Stomach (tissue), 9 donors: Measurements from ENCODE around the gene TMEM132C. TPM values are rescaled to one million over a fixed set of nuclear protein-coding genes. Genes with fewer than 3 reads are reported as not detected.

Experiments
- DNase-seq, 2 donors: peaks; one replicate each; pipeline versions ENCODE4 v3.0.0 to v3.0.0-alpha.2; 2013 to 2019
- H3K27ac ChIP-seq, 5 donors: fragments of 200-600 bp in 4 of 5; sonication (generic) in 4 of 5; one replicate each; pipeline ENCODE4 v1.5.1; 2013 to 2019; ENCODE audit warnings: mild to moderate bottlenecking in 1 of 5, moderate library complexity in 1 of 5
- H3K27me3 ChIP-seq, 3 donors: fragments of 200-600 bp; sonication (generic); one replicate each; pipeline ENCODE4 v1.5.1; 2017 to 2019; ENCODE audit warnings: mixed run types in 1 of 3
- H3K36me3 ChIP-seq, 4 donors: fragments of 200-600 bp; sonication (generic); 1 replicate in 3 of 4; 2 replicates in 1 of 4; pipeline ENCODE4 v1.5.1; 2016 to 2019
- H3K4me1 ChIP-seq, 4 donors: fragments of 200-600 bp; sonication (generic); one replicate each; pipeline ENCODE4 v1.5.1; 2016 to 2019
- H3K4me3 ChIP-seq, 4 donors: fragments of 200-600 bp; sonication (generic) in 3 of 4; one replicate each; pipeline ENCODE4 v1.5.1; 2016 to 2019; ENCODE audit warnings: mild to moderate bottlenecking in 1 of 4
- H3K9me3 ChIP-seq, 4 donors: fragments of 200-600 bp; sonication (generic); one replicate each; pipeline ENCODE4 v1.5.1; 2016 to 2019
- EP300 ChIP-seq: sonication (generic); formaldehyde crosslinking; IDR thresholded peaks from one replicate; pipeline ENCODE4 v1.6.1; 2017; ENCODE audit warnings: antibody characterized with exemption
- POLR2A ChIP-seq, 4 donors: fragments of 450-650 bp; IDR thresholded peaks; one replicate each; pipeline ENCODE4 v1.6.1; 2016; ENCODE audit warnings: antibody characterized with exemption in 4 of 4, control low read depth in 2 of 4, mild to moderate bottlenecking in 1 of 4, moderate library complexity in 1 of 4
- POLR2AphosphoS5 ChIP-seq, 3 donors: sonication (generic); formaldehyde crosslinking; IDR thresholded peaks; one replicate each; pipeline ENCODE4 v1.6.1; 2016; ENCODE audit warnings: antibody characterized with exemption in 3 of 3
- WGBS, 5 donors: extraction: QIAGEN DNeasy Blood & Tissue Kit in 3 of 5; methylation state at CpG; one replicate each; pipeline versions ENCODE4 v1.1.5 to v1.1.7; 2013 to 2018; 5-methylcytosine and 5-hydroxymethylcytosine counted together
- intact Hi-C: fragments of 100-400 bp; cut with DNase I; formaldehyde crosslinking; loops from one replicate; pipeline ENCODE4 v1.15.1; 2023; ENCODE audit warnings: low total_unique reads
- polyA plus RNA-seq, 3 donors: library from polyadenylated mRNA; stranded (reverse); fragments of 200-250 nt; gene quantifications; one replicate each; pipeline ENCODE4 v1.2.3, GENCODE V29; 2013
- total RNA-seq, 5 donors: library from RNA; depleted of rRNA; stranded (reverse); fragments of >200 nt; gene quantifications; one replicate each; pipeline versions ENCODE4 v1.1.0 to v1.2.3, GENCODE V29; 2014 to 2016
- TF ChIP-seq, protein P1 (sequence below), 7 experiments: fragments of 450-650 bp in 4 of 7; fragments of 200-600 bp in 3 of 7; sonication (generic) in 3 of 7; IDR thresholded peaks; one replicate each; pipeline ENCODE4 v1.5.1; 2016 to 2019; ENCODE audit warnings: antibody characterized with exemption in 7 of 7, control low read depth in 2 of 7, mild to moderate bottlenecking in 1 of 7
- donor health status: healthy with polysubstance abuse.
- donor health status: Bipolar disorder and iron deficiency.
- donor health status: healthy.

TMEM132C gene
- total and polyA plus RNA-seq, 8 donors = under 0.01 to 12.8 (median 0.94) TPM

DNA sequence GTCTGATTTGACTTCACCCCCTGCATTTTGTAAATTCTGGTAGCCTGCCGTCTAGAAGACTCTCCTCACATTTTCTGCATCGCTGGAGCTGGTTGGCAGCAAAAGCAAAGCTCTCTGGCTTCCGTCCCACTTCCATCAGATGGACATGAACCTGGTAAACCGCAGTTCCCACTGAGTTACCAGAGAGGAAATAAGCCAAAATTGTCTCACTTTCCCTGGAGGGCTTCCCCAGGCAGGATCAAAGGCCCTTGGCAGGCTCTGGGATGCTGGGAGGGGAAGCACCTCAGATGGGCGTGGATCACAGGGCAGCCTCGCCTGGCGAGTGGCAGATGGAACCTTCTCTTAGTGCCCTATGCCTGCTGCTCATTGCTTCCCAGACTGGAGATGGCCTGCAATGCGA lies 243.5 kb downstream of the TMEM132C start:
- intact Hi-C loops = no loop called here
- WGBS, 5 donors = 70 to 86% (median 77%) methylated on average over 6 to 8 of the region's 8 CpGs
- H3K36me3 ChIP-seq = no peaks in the 10 kb centered on the region
- peaks cover 0 to 50% (median 33%) of the 10 kb centered on the region in 4 donors for H3K9me3 ChIP-seq
- TF ChIP-seq POLR2AphosphoS5 (IDR thresholded peaks at IDR 0.05) = no peak
- TF ChIP-seq, protein P1, sequence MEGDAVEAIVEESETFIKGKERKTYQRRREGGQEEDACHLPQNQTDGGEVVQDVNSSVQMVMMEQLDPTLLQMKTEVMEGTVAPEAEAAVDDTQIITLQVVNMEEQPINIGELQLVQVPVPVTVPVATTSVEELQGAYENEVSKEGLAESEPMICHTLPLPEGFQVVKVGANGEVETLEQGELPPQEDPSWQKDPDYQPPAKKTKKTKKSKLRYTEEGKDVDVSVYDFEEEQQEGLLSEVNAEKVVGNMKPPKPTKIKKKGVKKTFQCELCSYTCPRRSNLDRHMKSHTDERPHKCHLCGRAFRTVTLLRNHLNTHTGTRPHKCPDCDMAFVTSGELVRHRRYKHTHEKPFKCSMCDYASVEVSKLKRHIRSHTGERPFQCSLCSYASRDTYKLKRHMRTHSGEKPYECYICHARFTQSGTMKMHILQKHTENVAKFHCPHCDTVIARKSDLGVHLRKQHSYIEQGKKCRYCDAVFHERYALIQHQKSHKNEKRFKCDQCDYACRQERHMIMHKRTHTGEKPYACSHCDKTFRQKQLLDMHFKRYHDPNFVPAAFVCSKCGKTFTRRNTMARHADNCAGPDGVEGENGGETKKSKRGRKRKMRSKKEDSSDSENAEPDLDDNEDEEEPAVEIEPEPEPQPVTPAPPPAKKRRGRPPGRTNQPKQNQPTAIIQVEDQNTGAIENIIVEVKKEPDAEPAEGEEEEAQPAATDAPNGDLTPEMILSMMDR (IDR thresholded peaks at IDR 0.05) = no peak
- TF ChIP-seq EP300 = no peak
- no peak for TF ChIP-seq POLR2A (IDR thresholded peaks at IDR 0.05)
- DNase-seq = no peak
- no peaks in the 10 kb centered on the region for H3K27me3 ChIP-seq
- no peak overlapping the region for H3K27ac ChIP-seq
- no peaks in the 10 kb centered on the region for H3K4me1 ChIP-seq
- no peak overlapping the region for H3K4me3 ChIP-seq

DNA sequence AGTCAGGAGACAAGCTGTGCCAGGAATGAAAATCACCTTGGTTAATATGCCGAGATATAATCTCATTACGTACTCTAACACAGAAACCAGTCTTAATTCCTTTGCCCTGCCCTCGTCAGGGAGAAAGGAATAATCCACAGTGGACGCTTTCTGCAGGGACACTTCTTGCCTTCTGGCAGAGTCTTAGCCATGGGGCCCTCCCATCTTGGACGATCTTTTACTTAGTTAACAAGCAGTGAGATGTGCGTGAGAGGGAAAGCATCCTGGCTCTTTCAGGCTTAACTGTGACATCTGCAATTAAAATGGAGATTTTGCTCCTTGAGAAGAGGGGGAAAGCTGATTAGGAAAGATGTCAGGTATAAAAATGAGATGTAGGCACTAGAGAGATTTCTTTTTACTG lies 246.4 kb downstream of the TMEM132C start:
- WGBS, 5 donors = 65 to 77% (median 72%) methylated on average over 6 of the region's 6 CpGs
- DNase-seq = peak in 1 of 2 donors; percentile 16

DNA sequence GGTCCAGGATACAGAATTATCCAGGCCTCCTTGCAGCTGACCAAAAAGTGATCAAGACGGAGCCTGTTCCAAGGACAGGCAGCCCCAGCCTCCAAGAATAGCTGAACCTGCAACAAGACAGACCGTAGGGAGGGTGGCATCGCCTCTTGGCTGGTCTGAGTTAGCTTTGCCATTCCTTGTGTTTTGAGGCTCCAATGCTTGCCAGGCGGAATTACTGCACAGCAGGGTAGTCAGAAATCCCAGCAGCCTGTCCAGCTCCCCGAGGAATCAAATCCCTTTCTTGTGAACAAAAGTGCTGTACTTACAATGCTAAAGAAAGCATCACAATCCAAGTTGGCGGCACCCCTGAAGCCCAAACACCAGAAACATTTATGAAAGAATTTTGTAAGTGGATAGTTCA lies 246.9 kb downstream of the TMEM132C start:
- Histone ChIP-seq H3K27ac (no peak overlapping the region), H3K9me3 (peaks cover 0 to 38% (median 24%) of the 10 kb centered on the region in 4 donors), H3K4me1 (no peaks in the 10 kb centered on the region), H3K36me3 (no peaks in the 10 kb centered on the region), H3K27me3 (no peaks in the 10 kb centered on the region), H3K4me3 (no peak overlapping the region)
- whole genome bisulfite sequencing, 5 donors = 56 to 74% (median 67%) methylated on average over 4 to 6 of the region's 6 CpGs
- DNase-seq = no peak
- TF ChIP-seq, protein P1 (IDR thresholded peaks at IDR 0.05) = no peak
- TF ChIP-seq EP300 = no peak
- no peak for TF ChIP-seq POLR2A (IDR thresholded peaks at IDR 0.05)
- no peak for TF ChIP-seq POLR2AphosphoS5 (IDR thresholded peaks at IDR 0.05)
- intact Hi-C loops = no loop called here

More for the DNA sequence above, 246.4 kb downstream of the TMEM132C start:
- Histone ChIP-seq H3K36me3 (no peaks in the 10 kb centered on the region), H3K4me3 (no peak overlapping the region), H3K9me3 (peaks cover 0 to 38% (median 25%) of the 10 kb centered on the region in 4 donors), H3K27me3 (no peaks in the 10 kb centered on the region), H3K4me1 (no peaks in the 10 kb centered on the region), H3K27ac (no peak overlapping the region)
- no peak for TF ChIP-seq EP300
- no peak for TF ChIP-seq POLR2AphosphoS5 (IDR thresholded peaks at IDR 0.05)
- TF ChIP-seq, protein P1 (IDR thresholded peaks at IDR 0.05) = no peak
- TF ChIP-seq POLR2A (IDR thresholded peaks at IDR 0.05) = no peak
- intact Hi-C loops = no loop called here

DNA sequence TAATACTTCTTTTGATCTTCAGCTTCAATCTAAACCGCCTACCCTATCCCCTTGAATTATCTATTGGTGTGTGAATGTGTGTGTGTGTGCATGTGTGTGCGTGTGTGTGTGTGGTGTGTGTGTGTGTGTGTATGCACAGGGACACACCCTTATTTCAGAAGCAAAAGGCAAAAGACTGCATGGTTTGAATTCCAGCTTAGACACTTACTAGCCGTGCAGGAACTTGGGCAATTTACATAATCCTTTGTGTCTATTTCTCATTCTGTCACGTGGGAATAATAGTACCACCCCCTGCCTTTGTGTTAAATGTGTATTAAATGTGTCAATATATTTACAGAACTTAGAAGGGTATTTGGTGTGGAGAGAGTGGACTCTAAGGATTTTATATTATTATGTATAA lies 251.7 kb downstream of the TMEM132C start:
- H3K9me3 ChIP-seq = peaks cover 0 to 21% (median 9%) of the 10 kb centered on the region in 4 donors
- H3K27ac ChIP-seq = no peak overlapping the region
- no peaks in the 10 kb centered on the region for H3K27me3 ChIP-seq
- H3K36me3 ChIP-seq = no peaks in the 10 kb centered on the region
- 37 to 57% (median 48%) methylated on average over 4 of the region's 4 CpGs for WGBS, 5 donors
- DNase-seq = no peak
- H3K4me3 ChIP-seq = no peak overlapping the region
- intact Hi-C loops = no loop called here
- TF ChIP-seq, protein P1 (IDR thresholded peaks at IDR 0.05) = no peak
- TF ChIP-seq POLR2AphosphoS5 (IDR thresholded peaks at IDR 0.05) = no peak
- TF ChIP-seq POLR2A (IDR thresholded peaks at IDR 0.05) = no peak
- TF ChIP-seq EP300 = no peak
- H3K4me1 ChIP-seq = no peaks in the 10 kb centered on the region
